K562 (cell line): ENCODE measurements around the gene GUK1. TPM values are rescaled to one million over a fixed set of nuclear protein-coding genes. Genes with fewer than 3 reads are reported as not detected.
A peak's percentile ranks its signal among the peaks of the same experiment; 100 is the strongest.

ENCODE experiments used
- CHD7 ChIP-seq: fragments of 200-600 bp; sonication (generic); IDR thresholded peaks from one replicate; pipeline ENCODE4 v1.6.1; 2012; ENCODE audit warnings: mild to moderate bottlenecking, low read depth, low read length, inconsistent platforms
- CREM ChIP-seq: IDR thresholded peaks from 2 replicates; pipeline ENCODE4 v1.6.1; 2014; ENCODE audit warnings: antibody characterized with exemption, low read depth
- HNRNPLL ChIP-seq: fragments of 200-400 bp; formaldehyde crosslinking; IDR thresholded peaks from 2 replicates; pipeline ENCODE4 v1.6.1; 2017; ENCODE audit warnings: low read length, low read depth, mild to moderate bottlenecking; ENCODE audit not compliant: poor library complexity, severe bottlenecking
- HSF4 ChIP-seq: fragments of 250-450 bp; sonication (Bioruptor Pico); IDR thresholded peaks from 2 replicates; pipeline ENCODE4 v2.1.2; 2022; ENCODE audit warnings: mild to moderate bottlenecking, moderate library complexity, borderline replicate concordance
- MTA1 ChIP-seq: fragments of 450-650 bp; IDR thresholded peaks from 2 replicates; pipeline ENCODE4 v1.6.1; 2017; ENCODE audit warnings: borderline replicate concordance
- NFE2 ChIP-seq: IDR thresholded peaks from 2 replicates; pipeline ENCODE4 v1.6.1; 2014; ENCODE audit warnings: antibody characterized with exemption, low read depth
- NR4A1 ChIP-seq, 2 experiments: fragments of 250-450 bp in 1 of 2; fragments of 450-650 bp in 1 of 2; sonication (Bioruptor Pico) in 1 of 2; IDR thresholded peaks; 2 replicates each; pipeline versions ENCODE4 v1.4.0 to v1.6.1; 2016 to 2020; ENCODE audit warnings: mild to moderate bottlenecking in 2 of 2, missing compliant biosample characterization in 1 of 2, missing genetic modification characterization in 1 of 2, moderate library complexity in 1 of 2
- SMARCA4 ChIP-seq: fragments of 450-650 bp; IDR thresholded peaks from 2 replicates; pipeline ENCODE4 v1.6.1; 2016
- U2AF1 ChIP-seq: fragments of 200-400 bp; formaldehyde crosslinking; optimal IDR thresholded peaks from 2 replicates; pipeline ENCODE3; 2017; ENCODE audit warnings: mild to moderate bottlenecking, low read depth, low read length, moderate library complexity
- ZMIZ1 ChIP-seq, 2 experiments: fragments of 150-350 bp in 1 of 2; IDR thresholded peaks; 2 replicates each; pipeline ENCODE4 v1.6.1; 2012 to 2016; ENCODE audit warnings: low read depth in 2 of 2, low read length in 2 of 2, mild to moderate bottlenecking in 1 of 2, moderate library complexity in 1 of 2
- ZNF23 ChIP-seq: fragments of 250-450 bp; sonication (Bioruptor Pico); IDR thresholded peaks from 2 replicates; pipeline ENCODE4 v1.4.0; 2020; ENCODE audit warnings: mild to moderate bottlenecking
- ZNF699 ChIP-seq: fragments of 250-450 bp; sonication (Bioruptor Pico); IDR thresholded peaks from 2 replicates; pipeline ENCODE4 v1.8.0; 2021; ENCODE audit warnings: mild to moderate bottlenecking, moderate library complexity; ENCODE audit not compliant: insufficient replicate concordance
- polyA plus RNA-seq, 8 experiments: library from polyadenylated mRNA; depleted of rRNA in 4 of 8; stranded (reverse) in 5 of 8; unstranded in 3 of 8; fragments of >200 nt; fragmentation: Nextera tagmentation in 2 of 8; fragmentation: Illumina TruSeq in 1 of 8; extraction: Ambion mirVana in 2 of 8; extraction: Trizol in 1 of 8; gene quantifications; 2 replicates each; pipeline versions ENCODE4 v1.2.1 to v1.2.3, GENCODE V29; 2011 to 2014; ENCODE audit warnings: inconsistent platforms in 1 of 8, missing spikeins in 1 of 8
- total RNA-seq, 7 experiments: library from RNA; depleted of rRNA in 6 of 7; stranded (reverse); fragments of >200 nt in 6 of 7; fragmentation: Illumina TruSeq in 2 of 7; extraction: Trizol in 2 of 7; gene quantifications; 2 replicates each; pipeline versions ENCODE4 v1.2.1 to v1.2.3, GENCODE V29; 2011 to 2021; ENCODE audit warnings: low replicate concordance in 1 of 7

GUK1 gene
- total and polyA plus RNA-seq, 9 of the 15 experiments (the other 6 are each of a cell fraction or from before 2014, with no cell fraction given) = 7.0 to 331 (median 132) TPM

DNA sequence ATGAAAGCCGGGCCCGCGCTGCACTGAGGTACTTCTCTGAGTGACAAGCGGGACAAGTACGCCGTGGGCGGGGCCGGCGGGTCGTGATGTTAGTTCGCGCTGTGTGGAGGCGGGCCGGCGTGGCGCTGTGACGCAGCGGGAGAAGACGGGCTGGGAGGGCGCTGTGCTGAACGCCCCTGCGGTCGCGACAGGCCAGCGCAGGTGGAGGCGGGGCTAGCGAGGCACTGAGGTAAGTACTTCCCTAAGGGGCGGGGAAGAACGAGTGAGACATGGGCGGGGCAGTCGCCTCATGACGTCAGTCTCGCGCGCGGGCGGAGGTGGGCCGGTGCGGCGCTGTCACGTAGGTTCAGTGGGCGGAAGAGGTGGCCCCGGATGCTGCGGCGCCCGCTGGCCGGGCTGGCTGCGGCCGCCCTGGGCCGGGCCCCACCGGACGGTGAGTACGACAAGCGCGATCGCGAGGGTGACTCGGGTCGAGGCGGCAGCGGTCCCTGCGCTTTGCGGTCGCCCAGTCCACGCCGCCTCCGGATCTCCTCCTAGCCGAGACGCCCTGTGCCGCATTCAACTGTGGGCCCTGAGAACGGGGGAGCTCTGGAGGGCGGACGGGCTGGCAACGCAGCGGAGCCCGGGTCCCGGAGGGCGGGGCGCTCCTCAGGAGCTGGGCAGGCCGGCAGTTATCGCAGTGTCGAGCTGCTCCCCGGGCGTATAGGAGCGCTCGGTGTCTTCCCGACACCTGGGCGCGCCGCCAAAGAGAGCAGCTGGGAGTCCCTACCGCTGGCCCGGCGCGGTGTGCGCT is at the start of gene GUK1 (continued):
- TF ChIP-seq ZMIZ1 (IDR thresholded peaks at IDR 0.05; ENCODE audit: low read depth in 2 of 2, low read length in 2 of 2) (no peak), ZNF699 (CRISPR knock-in tag) (no peak), U2AF1 (peak; percentile 77), HSF4 (CRISPR knock-in tag) (0 out of 2 replicates have a peak, but pooled peaks have one; percentile 13), MTA1 (peak; percentile 98), ZNF23 (CRISPR knock-in tag) (no peak), NFE2 (peak; percentile 48; the same call in 1 of the 2 replicates), NR4A1 (CRISPR knock-in tag; IDR thresholded peaks at IDR 0.05) (no peak; the same call in 1 of the 2 replicates), NR4A1 (tag; IDR thresholded peaks at IDR 0.05) (no peak), CREM (peak; percentile 98), SMARCA4 (no peak), CHD7 (no peak), HNRNPLL (peak; percentile 86)
